ENCODE data around the gene TGFBR1.
A peak's percentile ranks its signal among the peaks of the same experiment; 100 is the strongest.

Gene TGFBR1

GRCh38 chr9:99138424-99139284, 33.7 kb downstream of the TGFBR1 start:
- Histone ChIP-seq H3K4me1 (peaks cover 37 to 84% (median 67%) of the 10 kb centered on the region in 10 experiments), H3K27me3 (no peaks in the 10 kb centered on the region), H3K36me3 (peaks cover 18 to 70% (median 56%) of the 10 kb centered on the region in 11 experiments), H3K4me3 (no peak overlapping the region), H3K27ac (peak overlapping the region in 8 of 11 experiments; percentile 13 to 86 (median 76); a peak in 12 of 22 replicates), H3K4me2 (peak overlapping the region in 7 of 11 experiments; percentile 15 to 88 (median 79); a peak in 11 of 22 replicates), H3K9me3 (replicated peaks in 1 of 11) (no peaks in the 10 kb centered on the region), H3K9ac (peak overlapping the region in 2 of 11 experiments; percentile 10 to 30; a peak in 2 of 22 replicates), H4K20me1 (peaks cover 3 to 100% (median 16%) of the 10 kb centered on the region in 11 experiments; a peak in 15 of 22 replicates)
- TF ChIP-seq Cebpa-rat (IDR thresholded peaks at IDR 0.05): no peak

GRCh38 chr9:99139868-99140267, 35.0 kb downstream of the TGFBR1 start:
- Histone ChIP-seq H4K20me1 (peaks cover 3 to 94% (median 12%) of the 10 kb centered on the region in 11 experiments; a peak in 13 of 22 replicates), H3K4me3 (no peak overlapping the region), H3K27ac (peak overlapping the region in 4 of 11 experiments; percentile 0 to 86 (median 20); a peak in 4 of 22 replicates), H3K4me1 (peaks cover 26 to 73% (median 55%) of the 10 kb centered on the region in 10 experiments), H3K4me2 (peak overlapping the region in 5 of 11 experiments; percentile 54 to 88 (median 62); a peak in 11 of 22 replicates), H3K36me3 (peaks cover 30 to 78% (median 68%) of the 10 kb centered on the region in 11 experiments), H3K27me3 (no peaks in the 10 kb centered on the region), H3K9ac (no peak overlapping the region; a peak in 2 of 22 replicates), H3K9me3 (replicated peaks in 1 of 11) (no peaks in the 10 kb centered on the region)
- TF ChIP-seq Cebpa-rat (IDR thresholded peaks at IDR 0.05): peak in 1 of 11 experiments; percentile 12; a peak in 1 of 22 replicates

DNA sequence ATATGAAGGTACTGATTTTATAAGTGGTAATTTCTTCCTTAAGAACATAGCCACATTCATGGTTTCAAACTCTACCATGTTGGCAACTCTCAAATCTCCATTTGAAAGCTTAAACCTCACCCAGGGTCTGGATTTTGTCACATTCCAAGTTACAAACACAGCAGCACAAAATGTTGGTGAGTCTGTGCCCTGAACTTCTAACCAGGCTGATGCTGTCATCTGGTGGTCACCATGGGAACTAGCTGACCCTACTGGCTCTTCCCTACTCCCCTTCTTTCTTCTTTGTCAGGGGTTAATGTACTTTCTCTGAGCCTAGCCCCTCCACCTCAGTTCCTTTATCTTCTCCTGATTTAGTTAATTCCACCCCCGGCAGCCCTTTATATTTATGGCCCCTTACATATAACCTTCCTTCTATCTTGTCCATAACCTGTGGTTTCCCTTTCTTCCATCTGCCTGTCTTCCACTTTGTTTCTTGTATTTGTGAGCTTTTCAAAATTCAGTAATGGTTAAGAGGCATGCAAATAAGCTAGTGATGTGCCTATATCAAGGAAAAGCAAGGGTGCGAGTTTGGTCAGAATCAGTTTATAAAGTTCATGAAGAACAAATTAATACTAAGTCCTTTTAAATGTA, 35.9 kb downstream of the TGFBR1 start:
- Histone ChIP-seq H3K4me1 (peaks cover 16 to 63% (median 46%) of the 10 kb centered on the region in 10 experiments), H3K9ac (no peak overlapping the region; a peak in 1 of 22 replicates), H3K9me3 (replicated peaks in 1 of 11) (no peaks in the 10 kb centered on the region), H3K27me3 (no peaks in the 10 kb centered on the region), H3K4me2 (peak overlapping the region in 5 of 11 experiments; percentile 54 to 88 (median 62); a peak in 6 of 22 replicates), H4K20me1 (peaks cover 0 to 94% (median 8%) of the 10 kb centered on the region in 11 experiments; a peak in 11 of 22 replicates), H3K4me3 (no peak overlapping the region), H3K27ac (peak overlapping the region in 4 of 11 experiments; percentile 0 to 86 (median 20); a peak in 5 of 22 replicates), H3K36me3 (peaks cover 39 to 82% (median 77%) of the 10 kb centered on the region in 11 experiments)
- no peak for TF ChIP-seq Cebpa-rat (IDR thresholded peaks at IDR 0.05)

GRCh38 chr9:99141849-99142248, 36.9 kb downstream of the TGFBR1 start:
- Histone ChIP-seq H3K9ac (no peak overlapping the region), H3K4me2 (0 out of 22 replicates have a peak overlapping the region, but pooled peaks of 2 of the 11 experiments have one; percentile 1 to 9), H3K36me3 (peaks cover 49 to 88% (median 86%) of the 10 kb centered on the region in 11 experiments), H3K27me3 (no peaks in the 10 kb centered on the region), H3K4me3 (no peak overlapping the region), H3K4me1 (peaks cover 6 to 53% (median 35%) of the 10 kb centered on the region in 10 experiments), H4K20me1 (peaks cover 0 to 90% (median 8%) of the 10 kb centered on the region in 11 experiments; a peak in 11 of 22 replicates), H3K27ac (no peak overlapping the region), H3K9me3 (replicated peaks in 1 of 11) (no peaks in the 10 kb centered on the region)
- no peak for TF ChIP-seq Cebpa-rat (IDR thresholded peaks at IDR 0.05)

DNA sequence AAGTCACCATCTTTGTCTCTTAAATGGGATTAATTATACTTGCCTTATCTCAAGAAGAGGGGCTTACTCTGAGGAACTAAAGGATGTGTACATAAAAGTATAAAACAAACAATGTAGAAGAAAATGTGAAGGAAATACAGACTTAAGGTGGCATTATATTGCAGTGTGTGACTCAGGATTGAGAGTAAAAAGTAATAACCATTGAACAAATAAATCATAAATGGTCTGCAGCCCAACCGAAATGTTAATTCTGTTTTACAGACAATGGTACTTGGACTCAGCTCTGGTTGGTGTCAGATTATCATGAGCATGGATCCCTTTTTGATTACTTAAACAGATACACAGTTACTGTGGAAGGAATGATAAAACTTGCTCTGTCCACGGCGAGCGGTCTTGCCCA, 37.4 kb downstream of the TGFBR1 start:
- no peak for TF ChIP-seq Cebpa-rat (IDR thresholded peaks at IDR 0.05)
- H3K4me3 ChIP-seq: no peak overlapping the region
- no peak overlapping the region for H3K27ac ChIP-seq
- H3K9me3 ChIP-seq (replicated peaks in 1 of 11): no peaks in the 10 kb centered on the region
- no peak overlapping the region for H3K4me2 ChIP-seq
- no peak overlapping the region for H3K9ac ChIP-seq
- no peaks in the 10 kb centered on the region for H3K27me3 ChIP-seq
- peaks cover 54 to 93% (median 91%) of the 10 kb centered on the region in 11 experiments for H3K36me3 ChIP-seq
- peaks cover 2 to 49% (median 31%) of the 10 kb centered on the region in 10 experiments; a peak in 19 of 20 replicates for H3K4me1 ChIP-seq
- H4K20me1 ChIP-seq: peaks cover 0 to 86% (median 8%) of the 10 kb centered on the region in 11 experiments; a peak in 11 of 22 replicates

DNA sequence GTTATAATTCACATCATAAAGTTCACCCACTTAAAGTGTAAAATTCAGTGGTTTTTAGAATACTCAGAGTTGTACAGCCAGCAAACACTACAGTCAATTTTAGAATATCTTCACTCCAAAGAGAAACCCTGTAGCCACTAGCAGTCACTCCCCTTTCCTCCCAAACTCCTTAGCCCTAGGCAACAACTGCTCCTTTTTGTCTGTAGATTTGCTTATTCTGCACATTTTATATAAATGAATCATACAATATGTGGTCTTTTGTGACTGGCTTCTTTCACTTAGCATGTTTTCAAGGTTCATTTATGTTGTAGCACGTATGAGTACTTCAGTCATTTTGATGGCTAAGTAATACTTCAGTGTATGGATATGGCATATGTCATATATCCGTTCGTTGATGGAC, 38.7 kb downstream of the TGFBR1 start:
- no peaks in the 10 kb centered on the region for H3K27me3 ChIP-seq
- TF ChIP-seq Cebpa-rat (IDR thresholded peaks at IDR 0.05): no peak
- peaks cover 0 to 80% (median 8%) of the 10 kb centered on the region in 11 experiments; a peak in 11 of 22 replicates for H4K20me1 ChIP-seq
- H3K9ac ChIP-seq: no peak overlapping the region
- H3K4me3 ChIP-seq: no peak overlapping the region
- no peak overlapping the region for H3K27ac ChIP-seq
- H3K4me2 ChIP-seq: no peak overlapping the region
- H3K9me3 ChIP-seq (replicated peaks in 1 of 11): no peaks in the 10 kb centered on the region
- peaks cover 68 to 98% (median 94%) of the 10 kb centered on the region in 11 experiments for H3K36me3 ChIP-seq
- peaks cover 0 to 35% (median 18%) of the 10 kb centered on the region in 10 experiments; a peak in 11 of 20 replicates for H3K4me1 ChIP-seq

DNA sequence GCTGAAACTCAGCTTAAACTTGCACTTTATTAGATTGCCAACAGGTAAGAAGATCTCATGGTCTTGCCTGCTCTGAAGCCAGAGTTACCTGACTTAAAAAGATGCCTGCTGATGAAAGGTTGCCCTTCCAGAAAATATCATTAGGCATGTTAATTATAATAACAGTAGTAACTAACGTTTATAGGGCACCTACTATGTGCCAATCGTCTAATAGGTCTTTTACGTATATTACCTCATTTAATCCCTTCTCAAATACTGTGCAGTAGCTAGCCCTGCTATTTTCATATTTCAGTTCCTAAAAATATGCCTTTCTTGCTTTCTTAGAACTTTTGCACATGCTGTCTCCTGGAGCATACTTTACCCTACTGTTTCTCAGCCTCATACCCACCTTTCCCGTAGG, 40.1 kb downstream of the TGFBR1 start:
- H4K20me1 ChIP-seq: peaks cover 0 to 75% (median 8%) of the 10 kb centered on the region in 11 experiments; a peak in 11 of 22 replicates
- peaks cover 0 to 22% (median 10%) of the 10 kb centered on the region in 10 experiments; a peak in 11 of 20 replicates for H3K4me1 ChIP-seq
- no peak overlapping the region for H3K4me2 ChIP-seq
- H3K9ac ChIP-seq: no peak overlapping the region
- H3K27me3 ChIP-seq: no peaks in the 10 kb centered on the region
- no peak overlapping the region for H3K27ac ChIP-seq
- H3K36me3 ChIP-seq: peaks cover 78 to 99% (median 94%) of the 10 kb centered on the region in 11 experiments
- no peak overlapping the region for H3K4me3 ChIP-seq
- TF ChIP-seq Cebpa-rat (IDR thresholded peaks at IDR 0.05): no peak
- no peaks in the 10 kb centered on the region for H3K9me3 ChIP-seq (replicated peaks in 1 of 11)

DNA sequence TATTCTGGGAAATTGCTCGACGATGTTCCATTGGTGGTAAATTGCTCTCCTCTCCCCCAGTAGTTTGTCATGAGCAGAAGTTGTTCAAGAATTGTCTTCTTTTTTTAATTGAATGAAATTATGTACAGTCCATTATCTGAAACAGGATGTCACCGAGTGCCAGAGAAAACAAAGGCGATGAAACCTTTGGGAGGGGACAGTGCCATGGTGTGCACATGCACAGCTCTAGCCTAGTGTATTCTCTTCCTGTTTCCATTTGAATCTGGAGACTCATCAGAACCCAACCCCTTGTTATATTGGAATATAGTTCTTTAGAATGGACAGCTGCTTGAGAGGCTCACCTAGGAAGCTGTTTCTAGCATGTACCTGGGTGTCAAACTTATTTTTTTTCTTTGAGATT, 41.7 kb downstream of the TGFBR1 start:
- TF ChIP-seq Cebpa-rat (IDR thresholded peaks at IDR 0.05): no peak
- H4K20me1 ChIP-seq: peaks cover 0 to 67% (median 7%) of the 10 kb centered on the region in 11 experiments; a peak in 11 of 22 replicates
- H3K9me3 ChIP-seq (replicated peaks in 1 of 11): no peaks in the 10 kb centered on the region
- no peak overlapping the region for H3K4me3 ChIP-seq
- no peak overlapping the region for H3K27ac ChIP-seq
- H3K36me3 ChIP-seq: peaks cover 75 to 100% (median 95%) of the 10 kb centered on the region in 11 experiments
- H3K4me1 ChIP-seq: peaks cover 0 to 11% (median 2%) of the 10 kb centered on the region in 10 experiments; a peak in 6 of 20 replicates
- H3K27me3 ChIP-seq: no peaks in the 10 kb centered on the region
- no peak overlapping the region for H3K4me2 ChIP-seq
- H3K9ac ChIP-seq: no peak overlapping the region

Measured in BLaER1 treated with 17β-estradiol and CSF1 and Interleukin-3, amounts not matched to agents 10 nM and 100 nM (cell line).